Lung (tissue), 12 donors: ENCODE measurements around the gene MISP3. TPM values are rescaled to one million over a fixed set of nuclear protein-coding genes. Genes with fewer than 3 reads are reported as not detected.
A peak's percentile ranks its signal among the peaks of the same experiment; 100 is the strongest.

ENCODE experiments used
- ATAC-seq: fragments of 200-7000 bp; cut with Tn5 transposase; one replicate; pipeline ENCODE4 v1.9.1; 2020; ENCODE audit warnings: moderate number of reproducible peaks; ENCODE audit not compliant: insufficient read depth, low FRiP score
- DNase-seq, 3 donors: peaks; one replicate each; pipeline ENCODE4 v3.0.0-alpha.2; 2013 to 2017
- H3K27ac ChIP-seq, 2 donors: one replicate each; pipeline ENCODE4 v1.5.1; 2013; ENCODE audit warnings: mild to moderate bottlenecking in 2 of 2, moderate library complexity in 2 of 2, control low read depth in 1 of 2, inconsistent platforms in 1 of 2, low read depth in 1 of 2, low read length in 1 of 2
- H3K27me3 ChIP-seq, 3 donors: one replicate each; pipeline ENCODE4 v1.5.1; 2013; ENCODE audit warnings: low read length in 2 of 3; ENCODE audit not compliant: control insufficient read depth in 3 of 3, insufficient read depth in 3 of 3
- H3K36me3 ChIP-seq, 4 donors: one replicate each; pipeline ENCODE4 v1.5.1; 2013; ENCODE audit warnings: low read length in 4 of 4, mild to moderate bottlenecking in 1 of 4, moderate library complexity in 1 of 4; ENCODE audit not compliant: control insufficient read depth in 4 of 4, insufficient read depth in 4 of 4
- H3K4me1 ChIP-seq, 5 donors: one replicate each; pipeline ENCODE4 v1.5.1; 2013; ENCODE audit warnings: low read length in 5 of 5, mild to moderate bottlenecking in 2 of 5, moderate library complexity in 1 of 5; ENCODE audit not compliant: control insufficient read depth in 5 of 5, insufficient read depth in 5 of 5
- H3K4me3 ChIP-seq: one replicate; pipeline ENCODE4 v1.5.1; 2013; ENCODE audit warnings: mild to moderate bottlenecking, control low read depth, moderate library complexity
- H3K9ac ChIP-seq, 2 donors: one replicate each; pipeline ENCODE4 v1.5.1; 2013; ENCODE audit warnings: low read length in 2 of 2, control low read depth in 1 of 2; ENCODE audit not compliant: insufficient read depth in 1 of 2
- H3K9me3 ChIP-seq, 4 donors: one replicate each; pipeline ENCODE4 v1.5.1; 2013; ENCODE audit warnings: low read length in 3 of 4, mild to moderate bottlenecking in 1 of 4, moderate library complexity in 1 of 4; ENCODE audit not compliant: control insufficient read depth in 4 of 4, insufficient read depth in 3 of 4
- WGBS, 2 donors: extraction: QIAGEN DNeasy Blood & Tissue Kit; methylation state at CpG; one replicate each; pipeline ENCODE4 v1.1.7; 2013; 5-methylcytosine and 5-hydroxymethylcytosine counted together
- polyA plus RNA-seq, 2 donors: library from polyadenylated mRNA; stranded (reverse); fragments of 200-250 nt; gene quantifications; one replicate each; pipeline ENCODE4 v1.2.1, GENCODE V29; 2013
- total RNA-seq, 2 donors: library from RNA; depleted of rRNA in 1 of 2; stranded (reverse); fragments of >200 nt in 1 of 2; gene quantifications; one replicate each; pipeline ENCODE4 v1.2.1, GENCODE V29; 2014 to 2021
- TF ChIP-seq, protein P1 (sequence below): IDR thresholded peaks from 2 replicates; pipeline ENCODE4 v1.5.1; 2012; ENCODE audit warnings: mild to moderate bottlenecking; ENCODE audit errors: control extremely low read depth, extremely low read depth
- donor health status: control.
- donor health status: control.
- donor health status: Bipolar disorder and iron deficiency.
- donor health status: healthy.
- donor health status: DM: yes; HTN: yes; CAD: no.

The MISP3 gene
- total and polyA plus RNA-seq, 4 donors: 3.5 to 11.2 (median 7.4) TPM

DNA sequence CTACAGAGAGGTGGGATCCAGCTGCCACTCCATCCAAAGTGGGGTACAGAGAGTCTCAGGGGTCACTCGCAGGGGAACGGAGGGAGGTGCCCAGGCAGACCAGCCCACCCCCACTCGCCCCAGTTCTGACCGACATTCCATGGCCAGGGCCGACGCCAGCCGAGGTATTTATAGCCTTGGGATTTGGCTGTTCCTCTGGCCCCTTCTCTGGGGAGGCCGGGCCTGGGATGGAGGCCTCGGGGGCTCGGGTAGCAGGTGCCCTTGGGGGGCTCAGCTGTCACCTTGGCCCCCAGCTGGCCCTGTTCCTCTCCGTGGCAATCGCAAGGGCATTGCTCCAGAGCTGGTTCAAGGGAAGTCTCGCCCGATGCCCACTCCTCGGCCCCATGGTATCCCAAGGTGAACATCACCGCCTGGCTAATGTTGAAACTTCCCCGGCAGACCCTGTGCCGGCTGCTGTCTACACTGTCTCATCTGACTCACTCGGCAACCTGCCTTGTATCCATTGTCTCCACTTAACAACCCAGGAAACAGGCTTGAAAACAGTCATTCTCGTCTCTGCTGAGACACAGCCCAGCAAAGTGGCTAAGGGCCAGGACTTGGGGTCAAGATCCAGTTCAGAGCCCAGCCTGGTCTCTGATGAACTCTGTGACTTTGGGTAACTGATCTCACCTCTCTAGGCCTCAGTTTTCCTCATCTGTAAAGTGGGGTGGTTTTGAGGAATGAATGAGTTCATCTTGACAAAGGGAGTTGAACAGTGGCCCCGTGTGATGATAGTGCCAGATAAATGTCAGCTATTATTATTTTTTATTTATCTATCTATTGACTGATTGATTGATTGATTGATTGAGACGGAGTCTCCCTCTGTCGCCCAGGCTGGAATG lies 35.2 kb downstream of the MISP3 start:
- peak overlapping the region in 1 of 2 donors; percentile 83 for H3K27ac ChIP-seq
- TF ChIP-seq, protein P1, sequence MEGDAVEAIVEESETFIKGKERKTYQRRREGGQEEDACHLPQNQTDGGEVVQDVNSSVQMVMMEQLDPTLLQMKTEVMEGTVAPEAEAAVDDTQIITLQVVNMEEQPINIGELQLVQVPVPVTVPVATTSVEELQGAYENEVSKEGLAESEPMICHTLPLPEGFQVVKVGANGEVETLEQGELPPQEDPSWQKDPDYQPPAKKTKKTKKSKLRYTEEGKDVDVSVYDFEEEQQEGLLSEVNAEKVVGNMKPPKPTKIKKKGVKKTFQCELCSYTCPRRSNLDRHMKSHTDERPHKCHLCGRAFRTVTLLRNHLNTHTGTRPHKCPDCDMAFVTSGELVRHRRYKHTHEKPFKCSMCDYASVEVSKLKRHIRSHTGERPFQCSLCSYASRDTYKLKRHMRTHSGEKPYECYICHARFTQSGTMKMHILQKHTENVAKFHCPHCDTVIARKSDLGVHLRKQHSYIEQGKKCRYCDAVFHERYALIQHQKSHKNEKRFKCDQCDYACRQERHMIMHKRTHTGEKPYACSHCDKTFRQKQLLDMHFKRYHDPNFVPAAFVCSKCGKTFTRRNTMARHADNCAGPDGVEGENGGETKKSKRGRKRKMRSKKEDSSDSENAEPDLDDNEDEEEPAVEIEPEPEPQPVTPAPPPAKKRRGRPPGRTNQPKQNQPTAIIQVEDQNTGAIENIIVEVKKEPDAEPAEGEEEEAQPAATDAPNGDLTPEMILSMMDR: no peak
- no peaks in the 10 kb centered on the region for H3K27me3 ChIP-seq
- H3K9me3 ChIP-seq: no peaks in the 10 kb centered on the region
- peaks cover 0 to 10% (median 5%) of the 10 kb centered on the region in 5 donors for H3K4me1 ChIP-seq
- ATAC-seq: no peak
- peaks cover 5 to 26% (median 10%) of the 10 kb centered on the region in 4 donors for H3K36me3 ChIP-seq
- no peak overlapping the region for H3K4me3 ChIP-seq
- H3K9ac ChIP-seq: no peak overlapping the region
- WGBS, 2 donors: 81 to 89% methylated on average over 23 of the region's 23 CpGs
- no peak for DNase-seq

DNA sequence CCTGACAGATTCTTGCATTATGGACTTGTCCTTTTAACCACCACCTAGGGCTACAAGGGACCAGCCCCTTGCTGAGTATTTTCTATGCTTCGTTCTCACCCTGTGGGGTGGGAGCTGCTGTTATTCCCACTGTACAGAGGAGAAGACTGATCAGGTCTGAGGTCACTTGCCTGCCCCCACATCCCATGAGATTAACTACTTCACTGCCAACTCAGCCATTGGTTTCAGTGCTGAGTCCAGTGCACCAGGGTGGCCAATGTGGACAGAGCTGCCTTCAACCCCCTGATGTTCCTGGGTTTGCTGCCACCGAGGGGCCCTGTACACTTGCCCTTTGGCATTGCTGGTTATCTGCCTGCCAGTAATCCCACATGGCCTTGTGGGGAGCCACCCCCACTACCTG lies 38.1 kb downstream of the MISP3 start:
- TF ChIP-seq, protein P1: no peak
- 68 to 89% methylated on average over 2 of the region's 2 CpGs for WGBS, 2 donors
- Histone ChIP-seq H3K4me1 (peaks cover 7 to 23% (median 16%) of the 10 kb centered on the region in 5 donors), H3K27me3 (no peaks in the 10 kb centered on the region), H3K36me3 (peaks cover 0 to 14% (median 5%) of the 10 kb centered on the region in 4 donors), H3K9me3 (no peaks in the 10 kb centered on the region), H3K9ac (no peak overlapping the region), H3K4me3 (no peak overlapping the region), H3K27ac (no peak overlapping the region)
- DNase-seq (no peak), ATAC-seq (no peak)

DNA sequence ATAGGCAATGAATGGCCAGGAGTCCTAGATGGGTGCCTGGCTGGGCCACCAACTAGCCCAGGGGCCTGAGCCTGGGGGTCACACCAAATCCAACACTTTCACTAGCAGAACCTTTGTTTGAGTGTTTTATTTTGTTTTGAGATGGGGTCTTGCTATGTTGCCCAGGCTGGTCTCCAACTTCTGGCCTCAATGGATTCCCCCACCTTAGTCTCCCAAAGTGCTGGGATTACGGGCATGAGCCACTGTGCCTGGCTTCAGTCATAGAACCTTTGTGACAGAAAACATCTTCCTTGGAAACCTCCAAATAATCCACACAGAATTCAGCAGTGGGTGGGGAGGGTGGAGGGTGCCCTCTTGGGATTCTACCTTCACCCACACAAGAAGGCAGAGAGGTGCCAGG lies 38.9 kb downstream of the MISP3 start:
- Histone ChIP-seq H3K9me3 (no peaks in the 10 kb centered on the region), H3K27ac (peak overlapping the region in 1 of 2 donors; percentile 13), H3K27me3 (no peaks in the 10 kb centered on the region), H3K9ac (no peak overlapping the region), H3K36me3 (peaks cover 0 to 9% (median 2%) of the 10 kb centered on the region in 4 donors), H3K4me3 (no peak overlapping the region), H3K4me1 (peaks cover 9 to 29% (median 16%) of the 10 kb centered on the region in 5 donors)
- TF ChIP-seq, protein P1: no peak
- WGBS, 2 donors: 95 to 96% methylated on average over 1 of the region's 1 CpG
- ATAC-seq: no peak
- DNase-seq: no peak
